ENCODE results near the gene MAP2K1. TPM values are rescaled to one million over a fixed set of nuclear protein-coding genes. Genes with fewer than 3 reads are reported as not detected.
"Not testable (repeated sequence)": the region's sequence is repeated elsewhere in the genome, so short reads cannot be mapped to it uniquely, and the experiment has no call there.

MAP2K1 gene
- polyA plus RNA-seq, 1 donor: 27.1 TPM

DNA sequence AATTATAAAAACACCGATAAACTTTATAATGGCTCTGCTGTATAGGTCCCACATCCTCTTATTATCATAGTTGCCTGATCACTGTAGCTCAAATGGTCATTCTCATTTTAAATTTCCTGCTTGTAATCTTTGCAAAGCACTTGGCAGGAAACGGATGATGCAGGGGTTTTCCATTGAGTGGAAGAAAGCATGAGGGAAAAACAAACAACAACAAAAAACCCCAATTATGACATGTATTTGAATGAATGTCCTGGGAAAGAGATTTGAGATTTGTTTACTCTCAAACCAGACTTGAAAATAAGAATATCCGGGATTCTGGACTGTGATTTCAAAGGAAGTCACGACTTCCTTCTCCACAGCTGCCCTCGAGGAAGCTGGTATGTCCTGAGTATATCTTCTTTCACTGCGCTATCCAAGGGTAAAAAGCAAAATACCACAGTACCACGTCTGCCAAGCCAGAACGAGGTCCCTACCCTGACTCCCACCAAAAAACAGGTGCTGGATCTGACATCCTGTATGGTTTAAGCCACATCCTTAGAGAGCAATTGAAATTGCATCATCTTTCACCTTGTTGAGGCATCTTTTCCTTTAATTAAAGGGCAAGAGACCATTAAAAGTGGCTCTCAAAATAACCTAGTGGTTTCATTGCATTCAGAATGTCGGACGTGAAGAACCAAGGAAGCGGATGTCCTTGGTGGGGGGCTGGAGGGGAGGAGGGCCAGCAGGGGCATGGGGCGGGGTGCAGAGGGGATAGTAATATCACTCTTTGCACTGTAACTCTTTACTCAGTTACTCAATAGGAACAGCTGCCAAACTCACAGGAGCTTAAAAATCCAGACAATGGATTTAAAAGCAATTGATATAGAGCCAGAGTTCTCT, 16.7 kb upstream of the MAP2K1 start:
- 50% methylated on average over 2 of the region's 12 CpGs for WGBS (ENCODE audit: insufficient coverage, low lambda C conversion rate)
- no peak overlapping the region for H3K4me3 ChIP-seq (ENCODE audit: low read length)

DNA sequence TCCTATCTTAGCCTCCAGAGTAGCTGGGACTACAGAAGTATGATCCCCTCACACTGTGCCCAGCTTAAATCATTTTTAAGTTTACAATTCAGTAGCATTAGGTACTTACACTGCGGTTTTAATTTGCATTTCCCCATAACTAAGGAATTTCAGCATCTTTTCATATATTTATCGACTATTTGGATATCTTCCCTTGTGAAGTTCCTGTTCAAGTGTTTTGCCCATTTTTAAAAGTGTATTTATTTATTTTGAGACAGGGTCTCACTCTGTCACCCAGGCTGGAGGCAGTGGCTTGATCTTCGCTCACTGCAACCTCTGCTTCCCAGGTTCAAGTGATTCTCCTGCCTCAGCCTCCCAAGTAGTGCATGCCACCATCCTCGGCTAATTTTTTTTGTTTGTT, 12.5 kb upstream of the MAP2K1 start:
- 100% methylated on average over 2 of the region's 4 CpGs for WGBS (ENCODE audit: insufficient coverage, low lambda C conversion rate)

More for the DNA sequence above, 16.7 kb upstream of the MAP2K1 start:
- peak overlapping the region; percentile 23 for H3K27ac ChIP-seq (ENCODE audit: low read length)
- H3K4me1 ChIP-seq (ENCODE audit: control insufficient read depth, insufficient read depth, low read length): no peaks in the 10 kb centered on the region
- H3K36me3 ChIP-seq (ENCODE audit: control insufficient read depth, insufficient read depth, low read length): no peaks in the 10 kb centered on the region
- no peaks in the 10 kb centered on the region for H3K27me3 ChIP-seq (ENCODE audit: control insufficient read depth, insufficient read depth, low read length)
- peaks cover 4% of the 10 kb centered on the region for H3K9me3 ChIP-seq (ENCODE audit: control insufficient read depth, low read depth, low read length)
- DNase-seq: peak in 1 of 2 donors; percentile 18

DNA sequence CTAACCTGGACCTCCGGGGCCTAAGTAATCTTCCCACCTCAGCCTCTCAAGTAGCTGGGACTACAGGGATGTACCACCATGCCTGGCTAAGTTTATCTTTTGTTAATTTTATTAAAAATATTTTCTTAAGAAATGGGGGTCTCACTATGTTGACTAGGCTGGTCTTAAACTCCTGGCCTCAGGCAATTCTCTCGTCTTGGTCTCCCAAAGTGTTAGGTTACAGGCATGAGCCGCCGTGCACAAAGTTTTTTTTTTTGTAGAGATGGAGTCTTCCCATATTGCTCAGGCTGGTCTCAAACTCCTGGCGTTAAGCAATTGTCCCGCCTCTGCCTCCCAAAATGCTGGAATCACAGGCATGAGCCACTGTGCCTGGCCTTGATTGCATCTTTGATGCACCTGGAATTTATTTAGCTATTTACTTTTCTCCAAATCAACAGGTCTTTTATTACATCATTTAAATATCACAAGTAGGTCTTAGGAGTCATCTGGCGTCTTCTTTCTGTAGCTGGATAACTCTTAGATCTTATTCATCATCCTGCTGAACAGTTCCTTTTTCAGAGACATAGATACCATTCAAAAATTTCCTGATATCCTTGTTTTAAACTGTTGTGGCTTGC, 7.8 kb upstream of the MAP2K1 start:
- H3K4me3 ChIP-seq (ENCODE audit: low read length): no peak overlapping the region
- H3K9me3 ChIP-seq (ENCODE audit: control insufficient read depth, low read depth, low read length): peaks cover 4% of the 10 kb centered on the region
- DNase-seq: no peak
- H3K4me1 ChIP-seq (ENCODE audit: control insufficient read depth, insufficient read depth, low read length): no peaks in the 10 kb centered on the region
- H3K27ac ChIP-seq (ENCODE audit: low read length): no peak overlapping the region
- no peaks in the 10 kb centered on the region for H3K36me3 ChIP-seq (ENCODE audit: control insufficient read depth, insufficient read depth, low read length)
- WGBS (ENCODE audit: insufficient coverage, low lambda C conversion rate): 100% methylated on average over 1 of the region's 7 CpGs
- no peaks in the 10 kb centered on the region for H3K27me3 ChIP-seq (ENCODE audit: control insufficient read depth, insufficient read depth, low read length)

More for the DNA sequence above, 12.5 kb upstream of the MAP2K1 start:
- Histone ChIP-seq H3K4me1 (ENCODE audit: control insufficient read depth, insufficient read depth, low read length) (no peaks in the 10 kb centered on the region), H3K9me3 (ENCODE audit: control insufficient read depth, low read depth, low read length) (peaks cover 4% of the 10 kb centered on the region), H3K27ac (ENCODE audit: low read length) (no peak overlapping the region), H3K36me3 (ENCODE audit: control insufficient read depth, insufficient read depth, low read length) (no peaks in the 10 kb centered on the region), H3K27me3 (ENCODE audit: control insufficient read depth, insufficient read depth, low read length) (no peaks in the 10 kb centered on the region), H3K4me3 (ENCODE audit: low read length) (no peak overlapping the region)
- DNase-seq: no peak

- H3K4me3 ChIP-seq (ENCODE audit: low read length); H3K27me3 ChIP-seq (ENCODE audit: control insufficient read depth, insufficient read depth, low read length); H3K36me3 ChIP-seq (ENCODE audit: control insufficient read depth, insufficient read depth, low read length); DNase-seq; H3K27ac ChIP-seq (ENCODE audit: low read length); H3K4me1 ChIP-seq (ENCODE audit: control insufficient read depth, insufficient read depth, low read length); H3K9me3 ChIP-seq (ENCODE audit: control insufficient read depth, low read depth, low read length): not testable (repeated sequence)
- no CpG with 5 or more reads among the region's 2 CpGs for WGBS (ENCODE audit: insufficient coverage, low lambda C conversion rate)
Observed at GRCh38 chr15:66381376-66381775, 5.3 kb upstream of the MAP2K1 start.

DNA sequence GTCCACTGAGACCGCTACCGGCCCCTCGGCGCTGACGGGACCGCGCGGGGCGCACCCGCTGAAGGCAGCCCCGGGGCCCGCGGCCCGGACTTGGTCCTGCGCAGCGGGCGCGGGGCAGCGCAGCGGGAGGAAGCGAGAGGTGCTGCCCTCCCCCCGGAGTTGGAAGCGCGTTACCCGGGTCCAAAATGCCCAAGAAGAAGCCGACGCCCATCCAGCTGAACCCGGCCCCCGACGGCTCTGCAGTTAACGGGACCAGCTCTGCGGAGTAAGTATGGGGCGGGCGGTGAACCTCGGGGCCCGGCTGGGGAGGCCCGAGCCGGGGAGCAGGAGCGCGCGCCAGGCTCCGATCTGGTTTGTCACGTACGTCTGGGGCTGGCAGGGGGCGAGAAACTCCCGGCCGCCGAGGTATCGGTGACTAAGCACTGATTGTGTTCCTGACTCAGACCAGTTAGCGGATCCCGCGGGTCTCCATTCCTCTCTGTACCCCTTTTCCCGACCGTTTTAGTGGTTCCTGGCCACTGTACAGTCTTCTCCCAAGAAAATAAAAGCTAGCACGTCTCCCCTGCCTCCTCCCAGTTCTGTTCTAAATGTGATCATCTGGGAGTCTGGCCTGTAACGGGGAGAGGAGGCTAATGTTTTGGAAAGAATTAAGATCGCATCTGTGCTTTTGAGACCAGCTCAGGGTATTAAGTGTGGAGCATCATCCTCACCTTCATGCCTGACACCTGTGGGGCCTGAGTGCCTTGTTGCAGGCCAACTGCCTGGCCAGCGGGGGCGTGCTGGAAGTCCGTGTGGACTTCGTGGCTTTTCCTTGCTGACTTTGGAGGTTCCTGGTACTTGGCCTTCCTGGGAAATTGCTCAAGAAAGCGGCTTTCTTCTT, 691 bp downstream of the MAP2K1 start:
- Histone ChIP-seq H3K36me3 (ENCODE audit: control insufficient read depth, insufficient read depth, low read length) (no peaks in the 10 kb centered on the region), H3K9me3 (ENCODE audit: control insufficient read depth, low read depth, low read length) (peaks cover 3% of the 10 kb centered on the region), H3K27me3 (ENCODE audit: control insufficient read depth, insufficient read depth, low read length) (no peaks in the 10 kb centered on the region), H3K4me1 (ENCODE audit: control insufficient read depth, insufficient read depth, low read length) (peaks cover 11% of the 10 kb centered on the region), H3K4me3 (ENCODE audit: low read length) (peak overlapping the region; percentile 89), H3K27ac (ENCODE audit: low read length) (peak overlapping the region; percentile 91)
- WGBS (ENCODE audit: insufficient coverage, low lambda C conversion rate): 29% methylated on average over 1 of the region's 62 CpGs
- peak; percentile 54 to 80 for DNase-seq

DNA sequence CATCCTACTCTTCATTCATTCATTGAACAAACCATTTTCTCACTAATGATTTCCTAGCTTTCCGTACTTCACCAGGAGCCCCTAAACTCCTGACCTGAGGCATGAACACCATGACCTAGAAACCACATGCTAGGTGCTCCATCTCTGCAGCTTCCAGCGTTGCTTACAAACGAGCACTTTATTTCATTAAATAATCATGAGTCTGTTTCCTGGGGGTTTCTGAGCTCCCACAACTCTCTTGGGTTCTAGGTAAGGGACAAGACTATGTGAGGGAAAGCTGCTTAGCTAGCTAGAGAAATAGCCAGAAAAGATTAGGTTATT, 1.3 kb downstream of the MAP2K1 start:
- peaks cover 11% of the 10 kb centered on the region for H3K4me1 ChIP-seq (ENCODE audit: control insufficient read depth, insufficient read depth, low read length)
- no peak for DNase-seq
- peak overlapping the region; percentile 91 for H3K27ac ChIP-seq (ENCODE audit: low read length)
- H3K4me3 ChIP-seq (ENCODE audit: low read length): peak overlapping the region; percentile 89
- peaks cover 3% of the 10 kb centered on the region for H3K9me3 ChIP-seq (ENCODE audit: control insufficient read depth, low read depth, low read length)
- 20% methylated on average over 1 of the region's 3 CpGs for WGBS (ENCODE audit: insufficient coverage, low lambda C conversion rate)
- no peaks in the 10 kb centered on the region for H3K36me3 ChIP-seq (ENCODE audit: control insufficient read depth, insufficient read depth, low read length)
- no peaks in the 10 kb centered on the region for H3K27me3 ChIP-seq (ENCODE audit: control insufficient read depth, insufficient read depth, low read length)

GRCh38 chr15:66388576-66388975, 1.9 kb downstream of the MAP2K1 start:
- peaks cover 11% of the 10 kb centered on the region for H3K4me1 ChIP-seq (ENCODE audit: control insufficient read depth, insufficient read depth, low read length)
- H3K36me3 ChIP-seq (ENCODE audit: control insufficient read depth, insufficient read depth, low read length): no peaks in the 10 kb centered on the region
- no peak overlapping the region for H3K4me3 ChIP-seq (ENCODE audit: low read length)

GRCh38 chr15:66389098-66389858, 2.6 kb downstream of the MAP2K1 start:
- H3K36me3 ChIP-seq (ENCODE audit: control insufficient read depth, insufficient read depth, low read length): no peaks in the 10 kb centered on the region
- no peak for DNase-seq
- H3K27me3 ChIP-seq (ENCODE audit: control insufficient read depth, insufficient read depth, low read length): no peaks in the 10 kb centered on the region
- WGBS (ENCODE audit: insufficient coverage, low lambda C conversion rate): no CpG with 5 or more reads among the region's 14 CpGs
- H3K27ac ChIP-seq (ENCODE audit: low read length): no peak overlapping the region
- H3K9me3 ChIP-seq (ENCODE audit: control insufficient read depth, low read depth, low read length): peaks cover 3% of the 10 kb centered on the region
- no peak overlapping the region for H3K4me3 ChIP-seq (ENCODE audit: low read length)
- H3K4me1 ChIP-seq (ENCODE audit: control insufficient read depth, insufficient read depth, low read length): peaks cover 11% of the 10 kb centered on the region

More at GRCh38 chr15:66388576-66388975, 1.9 kb downstream of the MAP2K1 start:
- WGBS (ENCODE audit: insufficient coverage, low lambda C conversion rate): no CpG with 5 or more reads among the region's 5 CpGs
- H3K27me3 ChIP-seq (ENCODE audit: control insufficient read depth, insufficient read depth, low read length): no peaks in the 10 kb centered on the region
- H3K27ac ChIP-seq (ENCODE audit: low read length): no peak overlapping the region
- no peak for DNase-seq
- H3K9me3 ChIP-seq (ENCODE audit: control insufficient read depth, low read depth, low read length): peaks cover 3% of the 10 kb centered on the region

DNA sequence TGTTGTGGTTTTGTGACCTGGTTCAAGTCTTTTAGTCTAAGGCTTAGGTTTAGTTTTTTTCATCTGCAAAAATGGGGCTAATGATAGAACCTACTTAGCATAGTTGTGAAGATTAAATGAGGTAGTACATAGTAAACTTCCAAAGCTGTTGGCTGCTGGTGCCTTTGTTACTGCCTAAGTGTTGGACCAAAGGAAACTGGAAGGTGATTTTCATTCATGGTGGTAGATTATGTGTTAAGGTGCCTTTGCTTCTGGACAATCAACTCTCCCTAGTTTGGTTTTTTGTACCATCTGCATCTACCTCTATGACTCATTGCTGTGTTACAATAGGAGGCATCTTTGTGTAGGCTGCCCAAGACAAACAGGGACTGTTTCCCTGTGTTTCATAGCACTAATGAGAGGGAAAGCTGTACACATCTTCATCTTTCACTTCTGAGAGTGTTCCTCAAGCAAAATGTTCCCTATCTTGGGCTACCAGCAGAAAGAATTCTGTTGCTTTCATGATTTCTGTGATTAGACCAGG, 3.2 kb downstream of the MAP2K1 start:
- H3K9me3 ChIP-seq (ENCODE audit: control insufficient read depth, low read depth, low read length): peaks cover 3% of the 10 kb centered on the region
- H3K36me3 ChIP-seq (ENCODE audit: control insufficient read depth, insufficient read depth, low read length): no peaks in the 10 kb centered on the region
- DNase-seq: no peak
- no peaks in the 10 kb centered on the region for H3K27me3 ChIP-seq (ENCODE audit: control insufficient read depth, insufficient read depth, low read length)
- no peak overlapping the region for H3K4me3 ChIP-seq (ENCODE audit: low read length)
- peaks cover 11% of the 10 kb centered on the region for H3K4me1 ChIP-seq (ENCODE audit: control insufficient read depth, insufficient read depth, low read length)
- no peak overlapping the region for H3K27ac ChIP-seq (ENCODE audit: low read length)
